GM21529 (cell line): Measurements from ENCODE around the gene TMEM266.

Source experiments
- ATAC-seq: cut with Tn5 transposase; IDR thresholded peaks from one replicate; pipeline ENCODE4 v1.9.1; 2021; ENCODE audit not compliant: unreplicated experiment

The TMEM266 gene

DNA sequence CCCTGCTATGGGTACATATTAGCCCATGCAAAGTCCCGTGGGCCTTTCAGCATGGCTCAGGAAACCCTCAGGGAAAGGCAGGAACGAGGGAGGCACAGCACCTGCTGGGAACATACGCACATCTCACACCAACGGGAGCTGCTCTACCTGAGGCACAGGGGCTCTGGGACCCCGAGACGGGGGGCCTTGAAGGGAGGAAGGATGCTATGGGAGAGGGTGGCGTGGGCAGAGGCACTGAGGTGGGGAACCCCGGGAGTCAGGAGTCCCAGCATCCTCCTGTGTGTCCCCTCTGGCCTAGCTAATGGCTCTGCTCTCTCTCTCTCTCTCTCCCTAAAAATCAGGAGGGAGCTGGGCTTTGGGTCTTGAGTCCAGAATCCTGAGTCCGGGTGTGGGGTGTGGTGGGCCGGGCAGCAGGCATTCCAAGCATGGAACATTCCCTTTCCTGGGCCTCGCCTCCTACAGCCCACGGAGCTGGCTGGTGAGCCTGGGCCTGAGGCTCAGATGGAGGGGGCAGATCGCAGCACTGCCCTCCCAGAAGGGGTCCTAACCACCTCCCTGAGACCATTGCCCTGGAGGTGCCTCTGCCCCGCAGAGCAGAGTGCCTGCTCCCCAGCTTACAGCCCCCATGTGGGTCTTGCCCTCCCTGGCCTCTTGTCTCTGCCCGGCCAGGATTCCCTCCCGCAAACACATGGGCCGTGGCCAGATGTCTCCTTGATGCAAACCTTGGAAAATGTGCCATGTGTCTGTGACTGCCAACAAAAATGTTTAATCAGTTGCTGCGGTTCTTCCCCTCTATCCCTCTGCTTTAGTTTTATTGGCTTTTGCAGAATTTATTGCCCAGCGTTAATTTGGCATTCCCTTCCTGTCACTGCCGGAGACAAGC, 101.6 kb downstream of the TMEM266 start:
- no peak for ATAC-seq

DNA sequence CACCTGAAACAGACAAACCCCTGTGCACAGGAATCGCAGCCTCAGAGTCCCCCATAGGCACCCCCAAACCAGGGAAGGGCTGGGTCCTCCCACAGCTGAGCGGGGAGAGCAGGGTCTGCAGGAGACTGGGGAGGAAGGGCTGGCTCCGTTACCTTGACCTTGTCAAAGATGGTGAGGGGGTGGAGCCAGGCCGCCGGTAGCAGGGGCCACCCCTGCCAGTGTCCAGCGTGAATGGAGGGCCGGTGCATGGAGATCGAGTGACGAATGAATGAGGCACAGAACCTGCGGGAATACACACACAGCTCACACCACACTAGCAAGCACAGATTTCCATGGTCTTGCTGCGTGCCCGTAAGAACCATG, 102.2 kb downstream of the TMEM266 start:
- no peak for ATAC-seq

DNA sequence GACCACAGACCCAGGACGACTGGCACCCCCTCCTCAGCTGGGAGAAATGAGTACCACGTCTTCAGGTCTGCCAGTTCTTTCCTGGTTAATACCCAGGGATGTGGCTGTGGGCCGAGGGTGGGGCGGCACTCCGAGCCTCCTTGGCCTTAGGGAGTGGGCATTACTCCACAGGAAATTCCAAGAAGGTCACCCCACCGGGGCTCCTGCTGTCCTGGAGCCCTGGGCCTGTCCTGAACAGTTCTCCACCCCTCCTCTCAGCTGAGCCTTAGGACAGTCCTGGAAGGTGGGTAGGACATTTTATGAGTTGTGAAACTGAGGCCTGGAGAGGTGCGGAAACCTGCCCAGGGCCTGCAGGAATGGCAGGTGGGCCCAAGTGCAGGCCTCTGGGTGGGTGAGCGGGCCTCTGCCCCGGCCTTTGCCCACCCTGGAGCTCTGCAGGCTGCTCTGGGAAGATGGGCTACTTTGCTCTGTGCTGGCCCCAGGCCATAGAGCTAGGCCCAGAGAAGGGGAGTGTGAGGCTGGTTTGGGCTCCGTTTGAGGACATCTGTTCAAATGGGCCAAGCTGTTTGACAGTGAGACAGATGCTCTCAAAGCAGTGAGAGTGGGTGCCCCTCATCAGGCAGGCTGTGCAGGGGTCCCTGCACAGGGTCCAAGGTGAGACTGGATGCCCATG, 103.1 kb downstream of the TMEM266 start:
- ATAC-seq = no peak

DNA sequence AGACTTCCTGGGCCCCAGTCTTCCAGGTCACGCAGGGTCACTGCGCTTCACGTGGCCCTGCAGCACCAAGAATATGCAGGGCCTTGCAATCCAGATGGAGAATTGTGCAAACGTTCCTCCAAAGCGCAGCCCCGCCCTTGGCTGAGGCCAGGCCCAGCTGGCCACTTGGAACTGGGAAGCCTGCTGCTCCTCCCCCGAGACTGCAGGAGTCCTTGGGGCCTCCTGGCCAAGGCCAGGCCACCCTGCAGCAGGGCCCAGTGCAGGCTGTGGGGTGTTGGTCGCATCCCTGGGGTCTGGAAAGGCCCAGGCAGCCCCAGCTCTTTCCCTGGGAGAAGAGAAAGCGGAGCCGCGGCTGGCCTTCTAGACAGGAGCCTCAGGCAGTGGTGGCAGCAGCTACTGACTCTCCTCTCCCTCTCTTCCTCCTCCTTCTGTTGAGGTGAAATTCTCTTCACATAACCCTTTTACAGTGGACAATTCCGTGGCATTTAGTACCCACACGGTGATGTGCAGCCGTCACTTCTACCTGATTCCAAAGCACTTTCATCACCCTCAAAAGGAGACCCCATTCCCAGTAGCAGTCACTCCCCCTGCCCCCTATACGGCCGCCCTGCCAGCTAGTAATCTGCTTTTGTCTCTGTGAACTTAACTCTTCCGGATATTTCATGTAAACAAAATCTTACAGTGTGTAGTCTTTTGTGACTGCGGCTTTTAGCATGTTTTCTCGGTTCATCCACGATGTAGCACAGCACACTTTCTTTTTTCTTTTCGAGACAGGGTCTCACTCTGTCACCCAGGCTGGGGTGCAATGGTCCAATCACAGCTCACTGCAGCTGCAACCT, 103.9 kb downstream of the TMEM266 start:
- ATAC-seq = no peak

DNA sequence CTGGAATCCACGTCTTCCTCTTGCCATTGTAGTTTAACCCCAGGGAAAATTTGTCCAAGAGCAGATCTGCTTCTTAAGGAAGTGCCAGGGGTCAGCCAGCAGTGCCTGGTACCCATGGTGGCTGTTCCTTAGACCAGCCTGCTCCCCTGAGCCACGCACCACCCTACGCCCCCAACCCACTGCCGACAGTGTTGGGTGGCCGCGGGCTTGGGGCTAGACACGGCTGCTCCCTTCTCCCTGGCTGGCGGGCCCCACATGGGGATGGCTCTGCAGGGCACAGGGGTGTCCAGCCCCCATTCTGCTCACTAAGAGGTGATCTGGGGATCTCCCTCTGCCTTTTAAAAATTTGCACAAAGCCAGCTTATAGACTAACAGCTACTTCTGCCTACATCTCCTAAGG, 104.8 kb downstream of the TMEM266 start:
- ATAC-seq = no peak

- ATAC-seq = no peak
Observed at GRCh38 chr15:76165951-76166350, 106.2 kb downstream of the TMEM266 start.

DNA sequence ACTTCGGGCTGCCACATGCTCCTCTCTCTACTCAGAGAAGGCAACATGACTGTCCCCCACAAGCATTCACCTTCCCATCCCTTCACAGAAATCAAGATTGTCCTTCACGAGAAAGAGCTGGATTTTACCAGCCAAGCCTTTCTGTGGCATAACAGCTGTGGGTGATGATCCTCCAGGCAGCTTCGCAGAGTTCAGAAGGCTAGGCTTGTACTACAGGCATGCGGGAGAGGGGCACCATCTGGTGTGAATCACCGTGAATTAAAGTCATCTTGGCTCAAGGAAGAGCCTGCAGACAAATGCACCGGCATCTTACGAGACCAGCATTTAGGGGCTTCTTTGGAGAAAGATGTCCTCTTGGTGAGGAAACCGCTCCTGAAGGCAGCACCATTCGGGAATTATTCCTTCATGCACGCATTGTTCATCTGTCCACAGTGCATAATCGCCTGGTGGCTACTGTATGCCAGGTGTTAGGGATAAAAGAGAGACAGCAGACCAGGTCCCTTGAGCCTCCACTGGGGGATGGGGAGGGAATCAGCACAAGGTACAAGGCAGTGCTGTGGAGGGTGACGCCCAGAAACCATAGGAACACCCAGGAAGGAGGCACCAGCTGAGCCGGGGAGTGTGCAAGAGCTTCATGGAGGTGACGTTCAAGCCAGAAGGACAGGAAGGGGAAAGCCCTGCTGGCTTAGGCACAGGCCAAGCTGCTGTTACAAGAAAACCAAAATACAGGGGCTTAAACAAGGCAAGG, 108.6 kb downstream of the TMEM266 start:
- no peak for ATAC-seq

DNA sequence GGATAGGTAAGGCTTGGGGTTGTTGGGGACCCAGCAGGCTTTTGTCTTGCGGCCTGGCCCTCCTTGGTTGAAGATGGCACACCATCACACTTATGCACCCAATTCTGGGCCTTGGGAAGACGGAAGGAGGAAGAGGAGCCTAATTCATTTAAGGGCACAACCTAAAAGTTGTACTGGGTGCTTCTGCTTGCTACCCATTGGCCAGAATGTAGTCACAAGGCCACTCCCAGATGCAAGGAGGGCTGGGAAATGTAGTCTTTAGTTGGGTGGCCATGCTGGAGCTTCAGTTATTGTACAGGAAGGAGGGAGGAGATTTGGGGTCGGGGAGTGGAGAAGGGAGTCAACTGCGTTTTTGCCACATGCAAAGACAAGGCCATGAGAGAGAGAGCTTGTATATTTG, 109.2 kb downstream of the TMEM266 start:
- no peak for ATAC-seq

GRCh38 chr15:76169911-76170800, 110.4 kb downstream of the TMEM266 start:
- ATAC-seq = no peak

- no peak for ATAC-seq
Observed at GRCh38 chr15:76172782-76173181, 113.0 kb downstream of the TMEM266 start.

- no peak for ATAC-seq
Observed at GRCh38 chr15:76173317-76173834, 113.6 kb downstream of the TMEM266 start.

DNA sequence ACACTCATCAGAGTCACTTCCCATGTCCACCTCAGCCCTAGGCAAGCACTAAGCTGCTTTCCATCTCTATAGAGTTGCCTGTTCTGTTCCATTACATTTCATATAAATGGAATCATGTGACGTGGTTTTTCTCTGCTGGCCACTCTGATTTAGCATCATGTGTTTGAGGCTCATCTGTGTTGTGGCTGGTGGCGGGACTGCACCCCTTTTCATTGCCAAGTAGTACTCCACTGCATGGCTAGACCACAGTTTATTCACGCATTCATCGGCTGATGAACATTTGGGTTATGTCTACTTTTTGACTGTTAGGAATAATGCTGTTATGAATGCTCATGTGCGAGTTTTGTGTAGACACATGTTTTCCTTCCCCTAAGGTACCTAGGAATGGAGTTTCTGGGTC, 114.9 kb downstream of the TMEM266 start:
- ATAC-seq = no peak

DNA sequence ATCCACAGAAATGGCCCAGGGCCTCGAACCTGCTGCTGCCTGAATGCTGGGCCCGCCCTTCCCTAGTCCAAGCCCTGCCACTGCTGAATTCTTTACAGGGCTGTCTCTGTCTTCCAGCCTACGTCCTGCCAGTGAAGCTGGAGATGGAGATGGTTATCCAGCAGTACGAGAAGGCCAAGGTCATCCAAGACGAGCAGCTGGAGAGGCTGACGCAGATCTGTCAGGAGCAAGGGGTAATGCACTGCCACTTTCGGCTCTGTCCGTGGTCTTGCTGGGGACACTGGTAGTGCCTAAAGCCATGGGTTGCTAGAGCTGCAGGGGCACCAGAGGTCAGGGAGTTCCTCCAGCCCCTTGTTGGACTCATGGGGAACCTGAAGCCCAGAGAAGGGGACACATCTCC, 115.7 kb downstream of the TMEM266 start:
- no peak for ATAC-seq

DNA sequence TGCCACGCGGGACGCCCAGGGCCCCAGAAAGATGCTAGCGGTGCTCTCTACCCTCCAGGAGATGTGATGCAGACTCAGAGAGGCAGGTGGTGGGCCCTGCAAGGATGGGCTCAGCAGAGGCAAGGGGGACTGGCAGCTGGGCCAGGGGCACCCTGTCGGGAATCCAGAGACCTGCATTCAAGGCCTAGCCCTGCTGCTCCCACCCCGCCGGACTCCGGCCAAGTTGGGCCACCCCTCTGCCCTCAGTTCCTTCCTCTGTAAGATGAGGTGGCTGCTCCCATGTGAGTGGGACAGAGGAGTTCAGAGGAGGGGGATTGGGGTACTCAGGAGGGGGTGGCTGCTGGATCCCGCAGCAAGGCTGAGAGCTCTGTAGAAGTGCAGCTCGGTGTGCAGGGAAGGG, 116.3 kb downstream of the TMEM266 start:
- no peak for ATAC-seq

GRCh38 chr15:76176487-76177085, 116.8 kb downstream of the TMEM266 start:
- ATAC-seq = no peak

DNA sequence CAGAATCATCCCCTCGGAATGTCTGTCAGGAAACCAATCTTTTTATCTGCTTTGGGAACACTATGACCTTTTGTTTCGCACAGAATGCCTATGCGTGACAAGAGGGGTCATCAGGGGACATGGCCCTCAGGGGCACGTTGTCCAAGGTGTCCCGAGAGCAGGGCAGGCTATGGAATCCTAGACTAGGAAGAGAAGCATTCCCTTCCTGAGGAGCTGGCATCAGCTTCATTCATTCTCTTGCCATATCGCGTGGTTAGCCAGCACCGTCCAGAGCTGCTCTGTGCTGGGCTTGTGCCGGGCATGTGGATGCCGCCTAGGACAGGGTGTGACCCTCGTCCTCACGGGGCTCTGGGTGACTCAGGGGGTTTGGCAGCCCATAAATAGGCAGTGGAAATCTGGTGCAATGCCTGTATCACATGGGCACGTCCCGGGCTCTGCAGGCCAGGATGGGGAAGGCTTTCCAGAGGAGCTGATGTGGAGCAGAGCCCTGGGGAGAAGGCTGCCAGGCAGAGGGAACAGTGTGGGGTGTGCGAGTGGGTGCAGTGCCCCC, 117.8 kb downstream of the TMEM266 start:
- no peak for ATAC-seq

GRCh38 chr15:76178296-76179000, 118.7 kb downstream of the TMEM266 start:
- no peak for ATAC-seq

GRCh38 chr15:76179023-76179422, 119.2 kb downstream of the TMEM266 start:
- ATAC-seq = no peak
